GM08714 (cell line): ENCODE data around the gene PSMB10.
"Not testable (repeated sequence)": the region's sequence is repeated elsewhere in the genome, so short reads cannot be mapped to it uniquely, and the experiment has no call there.

Source experiments
- H3K4me3 ChIP-seq: fragments of 200-500 bp; sonication (Bioruptor generic); 2 replicates; pipeline ENCODE4 v1.5.1; 2014; ENCODE audit warnings: mild to moderate bottlenecking, low read length, inconsistent platforms
- ZNF274 ChIP-seq: IDR thresholded peaks from 2 replicates; pipeline ENCODE4 v1.6.1; 2012; ENCODE audit warnings: mild to moderate bottlenecking, low read depth, low read length

PSMB10 gene

DNA sequence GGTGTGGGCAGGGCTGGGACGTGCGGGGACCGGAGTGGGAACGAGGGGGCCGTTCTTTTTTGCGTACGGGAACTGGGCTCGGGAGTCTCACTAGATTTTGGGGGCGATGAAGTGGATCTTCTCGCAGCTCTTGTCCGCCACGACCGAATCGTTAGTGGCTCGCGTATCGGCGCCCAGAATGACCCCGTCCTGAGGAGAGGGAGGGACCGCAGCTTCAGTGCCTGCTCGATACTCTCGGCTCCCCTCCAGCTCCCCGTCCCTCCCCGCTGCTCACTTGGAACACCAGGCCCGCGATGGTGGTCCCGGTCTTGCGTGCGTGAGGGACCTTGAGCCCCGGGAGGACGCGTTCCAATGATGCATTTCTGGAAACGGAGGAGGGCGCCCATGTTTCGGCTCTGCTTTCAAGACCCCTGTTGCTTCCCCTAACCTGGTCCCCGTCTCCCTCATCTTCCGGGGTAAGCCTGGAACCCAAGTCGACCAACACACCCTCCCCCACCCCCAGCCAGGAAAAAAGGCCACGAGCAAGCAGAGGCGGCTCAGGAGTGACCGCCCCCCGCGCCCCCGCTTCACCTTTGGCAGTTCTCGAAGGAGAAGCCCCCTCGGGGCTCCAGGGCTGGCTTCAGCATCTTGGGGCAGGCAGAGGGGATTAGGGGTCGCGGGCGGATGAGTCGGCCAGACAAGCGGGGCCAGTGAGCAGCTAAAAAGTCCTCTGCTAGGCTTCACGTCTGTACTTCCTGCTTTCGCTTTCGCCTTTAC lies at the start of gene PSMB10:
TSS of gene PSMB10 (minus strand) at position 727 of the 756 bp plus-strand sequence. CDS start at position 626, 101 bp downstream.
- TF ChIP-seq ZNF274: no peak

DNA sequence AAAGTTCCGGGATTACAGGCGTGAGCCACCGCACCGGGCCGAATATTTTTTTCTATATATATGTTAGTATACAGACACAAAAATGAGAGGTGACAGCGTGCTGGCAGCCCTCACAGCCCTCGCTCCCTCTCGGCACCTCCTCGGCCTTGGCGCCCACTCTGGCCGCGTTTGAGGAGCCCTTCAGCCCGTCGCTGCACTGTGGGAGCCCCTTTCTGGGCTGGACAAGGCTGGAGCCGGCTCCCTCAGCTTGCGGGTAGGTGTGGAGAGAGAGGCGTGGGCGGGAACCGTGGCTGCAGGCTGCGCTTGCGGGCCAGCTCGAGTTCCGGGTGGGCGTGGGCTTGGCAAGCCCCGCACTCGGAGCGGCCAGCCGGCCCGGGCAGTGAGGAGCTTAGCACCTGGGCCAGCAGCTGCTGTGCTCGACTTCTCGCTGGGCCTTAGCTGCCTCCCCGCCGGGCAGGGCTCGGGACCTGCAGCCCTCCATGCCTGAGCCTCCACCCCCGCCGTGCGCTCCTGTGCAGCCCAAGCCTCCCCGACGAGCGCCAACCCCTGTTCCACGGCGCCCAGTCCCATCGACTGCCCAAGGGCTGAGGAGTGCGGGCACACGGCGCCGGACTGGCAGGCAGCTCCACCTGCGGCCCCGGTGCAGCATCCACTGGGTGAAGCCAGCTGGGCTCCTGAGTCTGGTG lies 45.5 kb upstream of the PSMB10 start:
- no peak for TF ChIP-seq ZNF274
- no peak overlapping the region for H3K4me3 ChIP-seq

More for the DNA sequence above, at the start of gene PSMB10:
- H3K4me3 ChIP-seq: peak within 1 kb of the TSS; percentile 81

DNA sequence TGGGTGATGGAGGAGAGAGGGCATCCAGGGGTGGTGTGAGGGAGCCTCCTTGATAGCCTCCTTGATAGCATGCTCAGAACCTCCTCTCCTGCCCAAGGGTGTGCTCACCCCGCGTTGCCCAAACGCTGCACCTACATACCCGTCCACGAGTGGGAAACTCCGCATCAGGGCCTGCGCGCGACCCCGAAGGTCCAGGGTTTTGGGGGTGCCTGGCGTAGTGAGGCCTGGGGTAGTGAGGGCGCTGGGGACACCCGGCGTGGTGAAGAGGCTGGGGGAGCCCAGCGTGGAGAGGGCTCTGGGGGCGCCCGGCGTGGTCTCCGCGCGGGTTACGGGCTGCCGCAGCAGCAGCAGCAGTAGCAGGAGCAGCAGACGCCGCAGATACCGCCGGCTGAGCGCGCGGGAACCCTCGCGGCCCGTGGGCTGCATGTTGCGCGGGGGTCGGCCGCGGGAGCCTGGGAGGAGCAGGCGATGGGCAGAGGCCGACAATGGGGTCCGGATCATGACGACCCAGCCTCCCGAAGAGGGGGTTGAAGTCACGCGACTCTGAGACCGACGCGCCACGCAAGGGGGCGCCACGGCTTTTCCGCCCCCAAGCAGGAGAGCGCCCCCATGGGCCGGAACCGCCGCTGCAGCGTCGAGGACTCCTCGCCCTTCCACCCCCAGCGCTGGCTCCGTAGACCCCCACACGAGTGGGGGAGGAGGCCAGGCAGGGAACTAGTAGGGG lies 43.5 kb upstream of the PSMB10 start, which contains the start of gene DPEP3:
TSS of gene DPEP3 (minus strand) at position 545 of the 724 bp plus-strand sequence. CDS start at position 426, 119 bp downstream.
- H3K4me3 ChIP-seq: no peak within 1 kb of the TSS
- no peak for TF ChIP-seq ZNF274

DNA sequence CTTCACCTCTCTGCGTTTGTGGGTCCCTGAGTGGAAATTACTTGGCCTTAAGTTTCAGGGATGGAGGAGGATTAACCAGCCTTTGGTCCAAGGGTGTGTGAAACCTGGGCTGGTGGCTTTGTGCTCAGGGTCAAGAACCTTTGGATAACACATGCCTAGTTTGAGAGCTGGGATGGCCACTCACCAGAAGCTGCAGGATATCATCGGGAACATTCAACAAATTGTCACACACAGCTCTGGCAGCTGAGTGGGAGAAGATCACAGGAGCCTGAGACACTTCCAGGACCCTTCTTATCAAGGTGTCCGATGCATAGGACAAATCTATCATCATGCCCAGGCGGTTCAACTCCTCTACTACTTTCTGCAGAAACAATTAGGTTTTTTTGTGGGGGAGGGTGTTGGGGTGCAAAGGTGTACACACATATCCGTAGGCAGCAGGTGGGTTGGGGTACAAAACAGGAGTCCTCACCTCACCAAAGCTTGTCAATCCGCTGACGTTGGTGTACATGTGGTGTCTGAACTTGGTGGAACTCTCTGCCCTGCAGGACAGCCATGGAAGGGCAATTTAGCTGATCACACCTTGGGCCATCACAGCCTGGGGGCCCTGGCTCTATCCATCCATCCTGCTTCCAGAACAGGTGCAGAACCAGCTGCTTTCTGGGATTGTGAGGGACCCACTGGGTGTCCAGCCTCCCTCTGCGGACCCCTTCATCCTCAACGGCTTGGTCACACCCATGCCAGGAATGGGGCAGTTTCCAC lies 41.0 kb upstream of the PSMB10 start:
- no peak for TF ChIP-seq ZNF274
- H3K4me3 ChIP-seq: no peak overlapping the region

DNA sequence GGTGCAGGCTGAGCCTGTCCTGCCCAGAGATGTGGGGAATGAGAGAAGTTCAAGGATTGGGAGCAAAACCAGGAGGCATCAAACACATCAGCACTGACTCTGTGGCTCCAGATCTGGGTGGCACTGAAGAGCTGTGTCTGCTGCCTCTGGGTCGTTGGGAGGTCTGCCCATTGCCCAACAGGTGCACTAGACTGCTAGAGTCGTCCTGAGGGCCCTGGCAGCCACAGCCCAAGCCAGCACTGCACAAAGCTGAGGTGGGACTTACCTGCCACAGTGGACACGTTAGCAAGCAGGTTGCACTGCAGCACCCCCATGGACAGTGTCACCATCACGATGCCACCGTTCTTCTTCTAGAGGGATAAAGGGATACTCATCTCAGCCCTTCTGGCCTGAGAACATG lies 40.4 kb upstream of the PSMB10 start:
- no peak overlapping the region for H3K4me3 ChIP-seq
- TF ChIP-seq ZNF274: no peak

DNA sequence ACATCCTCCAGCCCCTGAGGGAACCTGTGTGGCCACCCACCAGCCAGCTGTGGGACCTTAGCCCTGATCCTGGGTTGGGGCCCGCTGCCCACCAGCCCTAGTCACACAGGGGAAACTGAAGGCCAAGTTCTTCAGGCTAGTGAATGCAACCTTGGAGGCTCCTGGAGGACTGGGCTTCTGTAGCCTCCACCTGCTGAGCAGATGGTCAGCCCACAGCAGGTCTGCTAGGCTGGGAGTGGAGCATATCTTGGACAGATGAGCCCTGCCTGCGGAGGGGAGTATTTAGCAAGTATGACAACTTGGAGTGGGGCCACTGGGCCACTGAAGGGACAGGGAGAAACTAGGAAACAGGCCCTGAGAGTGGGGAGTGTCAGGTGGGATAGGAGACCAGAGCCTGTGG lies 39.6 kb upstream of the PSMB10 start:
- TF ChIP-seq ZNF274: no peak
- H3K4me3 ChIP-seq: no peak overlapping the region

DNA sequence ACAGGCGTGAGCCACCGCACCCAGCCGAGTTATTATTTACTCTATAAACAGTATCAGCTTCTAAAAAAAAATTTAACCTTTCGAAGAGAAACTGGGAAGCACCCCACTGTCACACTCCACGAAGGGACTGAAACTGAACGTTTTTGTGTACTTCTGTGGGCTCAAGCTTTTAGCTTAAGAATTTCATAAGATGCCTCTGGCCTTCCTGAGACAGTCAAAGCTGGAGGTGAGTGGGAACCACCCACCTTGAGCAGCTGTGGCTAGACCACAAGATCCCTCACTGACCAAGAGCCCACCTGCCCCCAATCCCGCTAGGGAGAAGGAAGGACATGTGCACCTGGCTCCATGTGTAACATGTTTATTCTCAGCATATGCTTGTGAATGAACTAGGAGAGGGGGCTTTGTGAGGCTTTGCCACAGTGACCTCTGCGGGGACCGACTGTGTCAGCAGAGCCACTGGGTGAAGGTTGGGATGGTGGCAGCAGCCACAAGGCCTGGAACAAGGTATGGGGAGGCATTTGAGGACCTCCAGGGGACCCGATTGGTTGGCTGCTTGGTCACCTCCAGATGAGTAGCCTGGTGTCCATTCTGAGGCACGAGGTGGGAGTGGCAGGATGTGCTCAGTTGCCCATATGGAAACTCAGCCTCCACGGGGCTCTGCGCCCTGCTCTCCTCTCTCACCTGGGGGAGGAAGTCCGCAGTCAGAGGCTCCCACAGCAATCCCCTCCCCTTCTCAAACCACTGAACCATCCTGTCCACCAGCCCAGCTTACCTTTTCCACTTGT lies 38.9 kb upstream of the PSMB10 start:
- H3K4me3 ChIP-seq: no peak overlapping the region
- no peak for TF ChIP-seq ZNF274

DNA sequence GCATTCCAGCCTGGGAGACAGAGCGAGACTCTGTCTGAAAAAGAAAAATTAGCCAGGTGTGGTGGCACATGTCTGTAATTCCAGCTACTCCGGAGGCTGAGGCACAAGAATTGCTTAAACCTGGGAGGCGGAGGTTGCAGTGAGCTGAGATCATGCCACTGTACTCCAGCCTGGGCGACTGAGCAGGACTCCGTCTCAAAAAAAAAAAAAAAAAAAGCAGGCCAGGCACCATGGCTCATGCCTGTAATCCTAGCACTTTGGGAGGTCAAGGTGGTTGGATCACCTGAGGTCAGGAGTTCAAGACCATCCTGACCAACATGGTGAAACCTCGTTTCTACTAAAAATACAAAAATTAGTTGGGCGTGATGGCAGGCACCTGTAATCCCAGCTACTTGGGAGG lies 35.6 kb upstream of the PSMB10 start:
- H3K4me3 ChIP-seq: not testable (repeated sequence)

DNA sequence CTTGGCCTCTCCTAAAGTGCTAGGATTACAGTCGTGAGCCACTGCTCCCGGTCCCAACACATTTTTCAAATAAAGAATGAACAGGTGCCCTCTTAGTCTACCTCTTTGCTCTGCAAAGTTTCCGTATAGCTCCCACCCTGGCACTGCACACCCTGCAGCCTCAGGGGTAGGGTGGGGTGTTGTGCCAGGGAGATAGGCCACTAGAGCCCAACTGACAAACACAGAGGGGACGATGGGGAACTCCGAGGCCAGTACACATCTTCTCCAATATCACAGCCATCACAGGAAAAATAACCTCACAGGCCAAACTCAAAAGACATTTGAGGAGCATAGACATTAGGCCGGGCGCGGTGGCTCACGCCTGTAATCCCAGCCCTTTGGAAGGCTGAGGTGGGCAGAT lies 34.5 kb upstream of the PSMB10 start:
- no peak overlapping the region for H3K4me3 ChIP-seq
- no peak for TF ChIP-seq ZNF274

DNA sequence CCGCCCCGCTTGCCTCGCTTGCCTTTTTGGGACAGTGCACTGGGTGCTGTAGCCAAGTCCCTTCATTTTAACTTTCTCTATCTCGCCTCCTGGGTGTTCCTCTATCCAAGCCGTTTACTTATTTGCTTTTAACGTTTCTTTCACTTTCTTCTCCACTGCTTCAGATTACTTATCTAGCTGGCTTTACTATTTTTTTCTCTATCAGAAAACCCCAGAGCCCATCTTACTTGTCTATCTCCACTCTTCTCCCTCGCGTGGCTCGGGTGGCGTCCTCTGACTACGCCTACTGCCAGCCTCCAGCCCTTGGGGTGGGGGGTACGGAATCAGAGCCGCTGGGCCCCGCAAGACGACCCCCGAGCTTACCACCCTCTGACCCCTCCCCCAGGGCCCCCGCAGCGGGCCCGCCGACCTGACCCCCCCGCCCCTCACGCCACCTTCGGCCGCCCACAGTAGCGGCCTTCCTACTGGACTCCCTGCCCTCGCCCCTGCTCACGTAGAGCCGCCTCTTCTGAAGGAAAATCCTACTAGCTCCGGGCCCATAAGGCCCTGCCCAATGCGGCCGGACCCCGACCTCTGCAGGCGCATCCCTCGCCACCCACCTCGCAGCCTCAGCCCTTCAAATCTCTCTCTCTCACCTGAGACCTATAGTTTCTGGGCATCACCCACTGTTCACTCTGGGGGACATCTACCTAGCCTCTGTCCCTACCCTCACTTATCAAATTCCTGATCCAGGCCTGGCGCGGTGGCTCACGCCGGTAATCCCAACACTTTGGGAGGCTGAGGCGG lies 32.8 kb upstream of the PSMB10 start:
- H3K4me3 ChIP-seq: peak overlapping the region; percentile 61; the same call in 1 of the 2 replicates
- no peak for TF ChIP-seq ZNF274

DNA sequence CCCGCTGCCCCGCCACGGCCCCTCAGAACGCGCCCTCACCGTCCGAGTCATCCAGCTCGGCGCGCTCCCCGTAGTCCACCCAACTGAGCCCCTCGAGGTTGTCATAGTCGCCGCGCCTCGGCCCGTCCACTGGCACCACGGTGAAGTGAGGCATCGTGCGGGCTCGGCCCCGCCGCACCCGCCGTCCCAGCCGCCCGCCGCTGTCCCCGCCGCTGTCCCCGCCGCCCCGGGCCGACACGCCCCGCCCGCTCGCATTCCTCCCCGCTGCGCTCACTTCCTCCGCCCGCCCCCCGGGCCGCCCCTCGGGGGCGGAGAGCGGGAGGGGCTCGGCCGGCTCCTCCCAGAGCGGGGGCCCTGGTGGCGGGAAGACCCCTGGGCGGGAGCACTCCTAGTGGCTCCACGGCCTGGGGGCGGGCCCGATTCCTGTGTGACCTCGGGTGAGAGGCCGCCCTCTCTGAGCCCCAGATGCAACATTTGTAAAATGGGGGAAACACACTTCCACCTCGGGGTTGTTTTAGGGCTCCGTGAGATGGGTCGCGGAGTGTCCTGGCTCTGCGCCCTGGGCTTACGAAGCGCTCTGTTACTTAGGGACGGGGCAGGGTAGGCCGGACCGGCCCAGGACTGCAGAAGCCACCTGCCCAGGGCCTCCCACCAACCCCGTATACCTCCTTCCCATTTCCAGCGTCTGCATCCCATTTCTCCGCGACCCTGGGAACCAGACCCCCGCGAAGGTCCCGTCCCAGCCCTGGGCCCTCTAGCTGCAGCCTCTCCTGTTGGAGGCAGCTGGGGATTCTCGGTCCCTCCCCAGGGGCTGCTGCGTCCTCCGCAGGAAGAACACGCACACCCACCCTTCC lies 32.0 kb upstream of the PSMB10 start, which contains the start of gene SLC12A4:
TSS of gene SLC12A4 (minus strand) at position 238 of the 854 bp plus-strand sequence. CDS start at position 154, 84 bp downstream.
- no peak for TF ChIP-seq ZNF274
- H3K4me3 ChIP-seq: peak within 1 kb of the TSS; percentile 61
